Left lung (tissue), 10 donors: ENCODE data around the gene C1QL1. TPM values are rescaled to one million over a fixed set of nuclear protein-coding genes. Genes with fewer than 3 reads are reported as not detected.

ENCODE experiments used
- ATAC-seq: fragments of 200-7000 bp; cut with Tn5 transposase; one replicate; pipeline ENCODE4 v1.9.1; 2020; ENCODE audit warnings: moderate library complexity
- DNase-seq, 4 donors: peaks; one replicate each; pipeline ENCODE4 v3.0.0-alpha.2; 2013 to 2020
- H3K27ac ChIP-seq, 2 donors: fragments of 200-600 bp; sonication (generic) in 1 of 2; one replicate each; pipeline versions ENCODE4 v1.5.0 to v1.8.0; 2020 to 2021
- H3K27me3 ChIP-seq, 2 donors: fragments of 200-600 bp; sonication (generic) in 1 of 2; one replicate each; pipeline versions ENCODE4 v1.5.0 to v1.8.0; 2020 to 2021
- H3K36me3 ChIP-seq, 2 donors: fragments of 200-600 bp; sonication (generic) in 1 of 2; one replicate each; pipeline versions ENCODE4 v1.5.0 to v1.8.0; 2020 to 2021
- H3K4me1 ChIP-seq, 2 donors: fragments of 200-600 bp; one replicate each; pipeline ENCODE4 v1.8.0; 2021
- H3K4me3 ChIP-seq, 2 donors: fragments of 200-600 bp; sonication (generic) in 1 of 2; one replicate each; pipeline versions ENCODE4 v1.5.0 to v1.8.0; 2020 to 2021; ENCODE audit warnings: mild to moderate bottlenecking in 1 of 2
- H3K9me3 ChIP-seq, 2 donors: fragments of 200-600 bp; sonication (generic) in 1 of 2; one replicate each; pipeline versions ENCODE4 v1.5.0 to v1.8.0; 2020 to 2021
- CTCF ChIP-seq, 2 donors: fragments of 200-600 bp; sonication (generic) in 1 of 2; IDR thresholded peaks; one replicate each; pipeline versions ENCODE4 v1.5.0 to v1.8.0; 2021; ENCODE audit warnings: antibody characterized with exemption in 2 of 2
- intact Hi-C, 2 donors: fragments of 100-400 bp; cut with DNase I; formaldehyde crosslinking; loops; one replicate each; pipeline versions ENCODE4 v1.11.2 to v1.14.2; 2022
- polyA plus RNA-seq, 6 donors: library from polyadenylated mRNA; unstranded; fragments of 120-200 nt; gene quantifications; one replicate each; pipeline ENCODE4 v1.2.1, GENCODE V29; 2013; ENCODE audit not compliant: insufficient read length in 6 of 6
- total RNA-seq, 2 donors: library from RNA; stranded (reverse); fragmentation: NEBNext Ultra II Directional; extraction: Animal tissue kit (Norgen Biotek cat#: 25700); gene quantifications; one replicate each; pipeline ENCODE4 v1.2.1, GENCODE V29; 2021
- donor health status: DM: no; HTN: yes; CAD: no.
- donor health status: DM: no; HTN: no; CAD: no.

Gene C1QL1
- total and polyA plus RNA-seq, 8 donors, result 0.70 to 2.9 (median 2.2) TPM; not detected in 1

- DNase-seq (peak in 2 of 4 donors; percentile 29 to 55), ATAC-seq (no peak)
- Histone ChIP-seq H3K4me1 (no peaks in the 10 kb centered on the region), H3K9me3 (no peaks in the 10 kb centered on the region), H3K4me3 (no peak overlapping the region), H3K27me3 (peaks cover 0 to 22% of the 10 kb centered on the region in 2 donors), H3K27ac (no peak overlapping the region), H3K36me3 (peaks cover 0 to 21% of the 10 kb centered on the region in 2 donors)
- TF ChIP-seq CTCF (IDR thresholded peaks at IDR 0.05), result no peak
- intact Hi-C loops, result no loop called here
Measured at GRCh38 chr17:44925731-44926697, 42.1 kb downstream of the C1QL1 start.

GRCh38 chr17:44924107-44924544 lies 44.0 kb downstream of the C1QL1 start:
- no peaks in the 10 kb centered on the region for H3K4me1 ChIP-seq
- H3K4me3 ChIP-seq, result no peak overlapping the region
- no peak for ATAC-seq
- intact Hi-C loops, result loop anchor here in 1 of 2 donors (5.0 kb wide), 1 partner anchor 98 kb away; no protein-coding TSS in a partner anchor
- peaks cover 0 to 14% of the 10 kb centered on the region in 2 donors for H3K36me3 ChIP-seq
- no peaks in the 10 kb centered on the region for H3K9me3 ChIP-seq
- peak in 2 of 4 donors; percentile 10 to 17 for DNase-seq
- peaks cover 0 to 33% of the 10 kb centered on the region in 2 donors for H3K27me3 ChIP-seq
- H3K27ac ChIP-seq, result no peak overlapping the region
- no peak for TF ChIP-seq CTCF (IDR thresholded peaks at IDR 0.05)

- H3K27me3 ChIP-seq, result peaks cover 0 to 33% of the 10 kb centered on the region in 2 donors
- no peak overlapping the region for H3K27ac ChIP-seq
- no peak for TF ChIP-seq CTCF (IDR thresholded peaks at IDR 0.05)
- ATAC-seq, result no peak
- H3K36me3 ChIP-seq, result peaks cover 0 to 8% of the 10 kb centered on the region in 2 donors
- DNase-seq, result peak in 2 of 4 donors; percentile 15 to 55
- no peak overlapping the region for H3K4me3 ChIP-seq
- intact Hi-C loops, result loop anchor here in 1 of 2 donors (5.0 kb wide), 1 partner anchor 99 kb away; no protein-coding TSS in a partner anchor
- no peaks in the 10 kb centered on the region for H3K4me1 ChIP-seq
- H3K9me3 ChIP-seq, result no peaks in the 10 kb centered on the region
Measured at GRCh38 chr17:44922746-44923470, 45.2 kb downstream of the C1QL1 start.

GRCh38 chr17:44922136-44922535 lies 46.0 kb downstream of the C1QL1 start:
- Histone ChIP-seq H3K4me3 (no peak overlapping the region), H3K27ac (no peak overlapping the region), H3K4me1 (no peaks in the 10 kb centered on the region), H3K36me3 (peaks cover 0 to 8% of the 10 kb centered on the region in 2 donors), H3K27me3 (peaks cover 0 to 33% of the 10 kb centered on the region in 2 donors), H3K9me3 (no peaks in the 10 kb centered on the region)
- peak in 1 of 4 donors; percentile 4 for DNase-seq
- no peak for ATAC-seq
- intact Hi-C loops, result loop anchor here in 1 of 2 donors (5.0 kb wide), 1 partner anchor 100 kb away; no protein-coding TSS in a partner anchor
- TF ChIP-seq CTCF (IDR thresholded peaks at IDR 0.05), result no peak
